ENCODE measurements around the gene ANKRD33B.

DNA sequence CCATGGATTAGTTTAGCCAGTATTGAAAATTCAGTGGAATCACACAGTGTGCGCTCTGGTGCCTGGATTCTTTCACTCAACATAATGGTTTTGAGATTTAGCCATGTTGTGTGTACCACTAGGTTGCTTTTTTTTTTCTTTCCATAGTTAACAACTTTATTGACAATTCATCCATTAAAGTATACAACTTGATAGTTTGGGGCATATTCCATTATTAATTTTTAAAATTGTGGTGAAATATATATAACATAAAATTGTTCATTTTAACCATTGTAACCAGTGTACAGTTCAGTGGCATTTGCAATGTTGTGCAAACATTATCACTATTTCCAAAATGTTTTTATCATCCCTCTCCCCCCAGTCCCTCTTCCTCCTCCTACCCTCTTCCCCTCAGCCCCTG lies 35.2 kb downstream of the ANKRD33B start:
- no peak for TF ChIP-seq CTCF (IDR thresholded peaks at IDR 0.05)
- TF ChIP-seq POLR2A (IDR thresholded peaks at IDR 0.05) = no peak
- no peak for TF ChIP-seq POLR2AphosphoS5 (IDR thresholded peaks at IDR 0.05)
- TF ChIP-seq EP300 (IDR thresholded peaks at IDR 0.05) = no peak

Measured in suprapubic skin (tissue), 4 donors.